GM06990 (cell line): ENCODE results near the gene FLACC1.
"Not testable (repeated sequence)": the region's sequence is repeated elsewhere in the genome, so short reads cannot be mapped to it uniquely, and the experiment has no call there.

ENCODE experiments used
- DNase-seq: peaks from one replicate; pipeline ENCODE4 v3.0.0-alpha.2; 2011; ENCODE audit not compliant: insufficient read length; ENCODE audit errors: extremely low read depth
- H3K27me3 ChIP-seq: replicated peaks from 2 replicates; pipeline ENCODE4 v1.6.0; 2011; ENCODE audit warnings: low read length; ENCODE audit not compliant: control insufficient read depth, insufficient read depth
- H3K36me3 ChIP-seq: 2 replicates; pipeline ENCODE4 v1.5.1; 2011; ENCODE audit warnings: low read length; ENCODE audit not compliant: control insufficient read depth, insufficient read depth
- H3K4me3 ChIP-seq: replicated peaks from 2 replicates; pipeline ENCODE4 v1.5.1; 2011; ENCODE audit warnings: low read depth, mild to moderate bottlenecking, control low read depth, low read length
- CTCF ChIP-seq: IDR thresholded peaks from 2 replicates; pipeline ENCODE4 v1.5.1; 2011; ENCODE audit warnings: low read length, control low read depth, mild to moderate bottlenecking, inconsistent platforms; ENCODE audit not compliant: insufficient read depth, poor library complexity, severe bottlenecking

Gene FLACC1

GRCh38 chr2:201313362-201313761 lies 43.8 kb downstream of the FLACC1 start:
- DNase-seq = no peak
- H3K4me3 ChIP-seq = no peak overlapping the region
- no peaks in the 10 kb centered on the region for H3K27me3 ChIP-seq
- TF ChIP-seq CTCF = no peak
- no peaks in the 10 kb centered on the region for H3K36me3 ChIP-seq

- Histone ChIP-seq H3K4me3 (no peak overlapping the region), H3K27me3 (no peaks in the 10 kb centered on the region), H3K36me3 (no peaks in the 10 kb centered on the region)
- no peak for DNase-seq
- no peak for TF ChIP-seq CTCF
These were observed 48.2 kb downstream of the FLACC1 start for GRCh38 chr2:201308914-201309313.

DNA sequence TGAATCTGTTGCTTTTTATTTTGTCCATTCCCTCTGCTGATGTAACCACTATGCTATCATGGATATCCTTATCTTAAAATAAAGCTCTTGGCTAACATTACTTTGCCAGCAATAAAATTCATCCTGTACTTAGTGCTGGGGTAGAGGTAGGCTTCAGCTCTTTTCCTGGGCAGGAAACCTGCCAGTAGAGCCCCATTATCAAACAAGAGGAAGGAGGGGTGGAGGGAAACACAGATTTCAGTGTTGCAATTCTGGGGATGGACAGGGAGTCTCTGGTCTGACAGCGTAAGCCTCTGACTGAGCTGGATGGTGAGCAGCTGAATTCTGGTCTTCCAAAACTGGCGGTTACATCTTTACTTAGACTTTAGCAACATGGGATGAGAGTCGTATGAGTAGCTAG lies 49.3 kb downstream of the FLACC1 start:
- no peak for TF ChIP-seq CTCF
- no peak for DNase-seq

GRCh38 chr2:201299929-201300328 lies 57.2 kb downstream of the FLACC1 start:
- H3K4me3 ChIP-seq, H3K36me3 ChIP-seq, H3K27me3 ChIP-seq, DNase-seq: not testable (repeated sequence)

More for the DNA sequence above, 49.3 kb downstream of the FLACC1 start:
- H3K4me3 ChIP-seq = no peak overlapping the region
- no peaks in the 10 kb centered on the region for H3K36me3 ChIP-seq
- no peaks in the 10 kb centered on the region for H3K27me3 ChIP-seq

DNA sequence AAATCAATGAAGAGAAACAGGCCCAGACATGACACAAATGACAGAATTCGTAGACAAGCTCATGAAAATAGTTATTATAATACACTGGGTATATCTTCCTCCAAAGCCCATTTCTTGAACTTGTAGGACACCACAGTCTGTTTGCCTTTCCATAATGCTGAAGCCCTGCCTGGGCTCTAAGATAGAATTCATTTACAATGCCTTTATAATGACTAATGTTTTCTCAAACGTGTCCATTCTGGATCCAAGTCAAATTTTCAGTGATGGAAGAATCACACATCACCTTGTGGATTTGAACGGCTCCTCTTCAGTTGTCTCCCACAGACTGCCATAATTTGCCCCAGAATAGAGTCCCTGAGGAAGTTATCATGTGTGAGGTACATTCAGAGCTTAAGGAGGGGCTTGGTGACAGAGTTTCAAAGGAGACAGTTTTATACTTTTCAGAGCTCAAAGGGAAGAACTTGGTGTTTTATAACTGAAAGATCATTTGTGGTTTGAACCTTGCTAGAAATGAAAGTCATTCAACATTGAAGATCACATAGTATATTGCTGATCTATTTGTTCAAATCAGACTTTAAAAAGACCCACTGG lies 58.6 kb downstream of the FLACC1 start:
- TF ChIP-seq CTCF = no peak
- DNase-seq = no peak
- H3K27me3 ChIP-seq = no peaks in the 10 kb centered on the region
- no peaks in the 10 kb centered on the region for H3K36me3 ChIP-seq
- H3K4me3 ChIP-seq = no peak overlapping the region

DNA sequence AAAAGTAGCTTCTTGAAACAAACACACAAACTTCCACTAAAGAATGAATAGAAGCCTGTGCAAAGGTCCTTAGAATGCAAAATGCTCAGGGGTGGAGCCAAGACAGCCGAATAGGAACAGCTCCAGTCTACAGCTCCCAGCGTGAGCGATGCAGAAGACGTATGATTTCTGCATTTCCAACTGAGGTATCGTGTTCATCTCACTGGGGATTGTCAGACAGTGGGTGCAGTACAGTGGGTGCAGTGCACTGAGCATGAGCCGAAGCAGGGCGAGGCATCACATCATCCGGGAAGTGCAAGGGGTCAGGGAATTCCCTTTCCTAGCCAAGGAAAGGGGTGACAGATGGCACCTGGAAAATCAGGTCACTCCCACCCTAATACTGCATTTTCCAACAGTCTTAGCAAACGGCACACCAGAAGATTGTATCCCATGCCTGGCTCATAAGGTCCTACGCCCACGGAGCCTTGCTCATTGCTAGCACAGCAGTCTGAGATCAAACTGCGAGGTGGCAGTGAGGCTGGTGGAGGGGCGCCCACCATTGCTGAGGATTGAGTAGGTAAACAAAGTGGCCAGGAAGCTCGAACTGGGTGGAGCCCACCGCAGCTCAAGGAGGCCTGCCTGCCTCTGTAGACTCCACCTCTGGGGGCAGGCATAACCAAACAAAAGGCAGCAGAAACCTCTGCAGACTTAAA lies 66.5 kb downstream of the FLACC1 start:
- H3K27me3 ChIP-seq, H3K4me3 ChIP-seq, H3K36me3 ChIP-seq, DNase-seq: not testable (repeated sequence)

GRCh38 chr2:201285499-201285898 lies 71.6 kb downstream of the FLACC1 start:
- TF ChIP-seq CTCF = no peak
- Histone ChIP-seq H3K36me3 (peaks cover 3% of the 10 kb centered on the region; the same call in 1 of the 2 replicates), H3K4me3 (no peak overlapping the region), H3K27me3 (no peaks in the 10 kb centered on the region)
- no peak for DNase-seq
